ENCODE measurements around the gene ZFP36L1. TPM values are rescaled to one million over a fixed set of nuclear protein-coding genes. Genes with fewer than 3 reads are reported as not detected.
A peak's percentile ranks its signal among the peaks of the same experiment; 100 is the strongest.

Gene ZFP36L1
- total and polyA plus RNA-seq, 9 of the 15 experiments (the other 6 are each of a cell fraction or from before 2014, with no cell fraction given), result 1.3 to 26.6 (median 3.7) TPM

GRCh38 chr14:68795597-68796417 is 2.9 kb upstream of the ZFP36L1 start:
- POLR2A ChIA-PET, result interaction anchor here (0.8 to 1.5 kb wide), 5 partner anchors 9 to 709 kb away, joined by 3 to 5 read pairs (median 3); no protein-coding TSS in a partner anchor
- in situ Hi-C loops (cut with MboI) (no loop called here), intact Hi-C loops (cut with micrococcal nuclease) (loop anchor here (2.0 kb wide), 1 partner anchor 19 kb away; no protein-coding TSS in a partner anchor)
- Histone ChIP-seq H3K9me1 (ENCODE audit: control insufficient read depth, insufficient read depth, low read length) (no peaks in the 10 kb centered on the region), H3K9ac (ENCODE audit: insufficient read depth in 1 of 2, low read depth in 2 of 2, low read length in 2 of 2) (peak overlapping the region; percentile 94 to 99), H4K20me1 (replicated peaks; ENCODE audit: control insufficient read depth, insufficient read depth, low read length) (0 out of 2 replicates have a peak, but pooled peaks cover 7% of the 10 kb centered on the region), H2AFZ (ENCODE audit: low read depth, low read length) (peak overlapping the region; percentile 88), H3K27me3 (ENCODE audit: control insufficient read depth in 2 of 2, insufficient read depth in 2 of 2, low read length in 2 of 2) (no peaks in the 10 kb centered on the region), H3K4me1 (replicated peaks in 1 of 2; ENCODE audit: control insufficient read depth in 2 of 2, insufficient read depth in 2 of 2, low read length in 2 of 2) (peaks cover 21 to 33% of the 10 kb centered on the region in 2 experiments; a peak in 4 of 5 replicates), H3K27ac (ENCODE audit: extremely low read depth, low read depth, low read length) (peak overlapping the region; percentile 100), H3K9me3 (replicated peaks; ENCODE audit: control insufficient read depth, insufficient read depth, low read depth, low read length) (no peaks in the 10 kb centered on the region; the same call in none of the 2 replicates), H3K4me2 (ENCODE audit: insufficient read depth, low read length) (peak overlapping the region; percentile 85), H3K79me2 (ENCODE audit: control insufficient read depth, insufficient read depth, low read length) (peaks cover 45% of the 10 kb centered on the region), H3K36me3 (ENCODE audit: control insufficient read depth, insufficient read depth, low read length) (peaks cover 2% of the 10 kb centered on the region; the same call in 1 of the 3 replicates), H3K4me3 (peak overlapping the region; percentile 65)
- ATAC-seq (peak; percentile 82), DNase-seq (ENCODE audit: extremely low read depth in 1 of 4, low spot score in 3 of 4) (peak; percentile 76 to 85 (median 78)), FAIRE-seq (peak; percentile 40)
- CTCF ChIA-PET (ENCODE audit: low intra/inter-chr PET ratio), result no interaction called here
- no TSS peak for BruUV-seq (replicated peaks)
- WGBS (ENCODE audit: insufficient coverage, low coverage, missing lambda C conversion rate), result 3% methylated on average over 22 of the region's 70 CpGs
- TF ChIP-seq RBFOX2 (IDR thresholded peaks at IDR 0.05; ENCODE audit: low read depth, low read length), result peak; percentile 96
- peak in 1 of 2 experiments; percentile 67; a peak in 1 of 4 replicates for TF ChIP-seq NONO (IDR thresholded peaks at IDR 0.05; ENCODE audit: low read depth in 2 of 2, low read length in 1 of 2)
- peak; percentile 54; the same call in 1 of the 2 replicates for TF ChIP-seq CTBP1 (IDR thresholded peaks at IDR 0.05; ENCODE audit: borderline replicate concordance)
- TF ChIP-seq ZBTB40 (IDR thresholded peaks at IDR 0.05), result peak; percentile 55; the same call in 1 of the 2 replicates
- no peak for TF ChIP-seq ZBTB40 (CRISPR knock-in tag; IDR thresholded peaks at IDR 0.05)
- TF ChIP-seq BRF1 (IDR thresholded peaks at IDR 0.05; ENCODE audit: borderline replicate concordance, extremely low read depth, insufficient read length), result no peak
- peak; percentile 15 for TF ChIP-seq HNRNPK (IDR thresholded peaks at IDR 0.05; ENCODE audit: low read depth, low read length, poor library complexity, severe bottlenecking)
- peak; percentile 66; the same call in 1 of the 2 replicates for TF ChIP-seq HMGXB4 (CRISPR knock-in tag; IDR thresholded peaks at IDR 0.05)
